Karpas-422 (cell line): ENCODE data around the gene HDAC4. TPM values are rescaled to one million over a fixed set of nuclear protein-coding genes. Genes with fewer than 3 reads are reported as not detected.

Source experiments
- DNase-seq: peaks from one replicate; pipeline ENCODE4 v3.0.0-alpha.2; 2015
- H2AFZ ChIP-seq: fragments of 200-600 bp; sonication (generic); 2 replicates; pipeline ENCODE4 v1.6.1; 2014; ENCODE audit warnings: antibody characterized with exemption, low read length, mixed read lengths
- H3K27ac ChIP-seq: fragments of 200-600 bp; sonication (generic); 2 replicates; pipeline ENCODE4 v1.5.1; 2014; ENCODE audit warnings: mild to moderate bottlenecking, low read length, moderate library complexity
- H3K27me3 ChIP-seq: fragments of 200-600 bp; sonication (generic); 2 replicates; pipeline ENCODE4 v1.6.1; 2014; ENCODE audit warnings: low read length, mixed read lengths
- H3K36me3 ChIP-seq: fragments of 200-600 bp; sonication (generic); 2 replicates; pipeline ENCODE4 v1.6.1; 2014; ENCODE audit warnings: low read length, mixed read lengths; ENCODE audit not compliant: insufficient read depth
- H3K4me1 ChIP-seq: fragments of 200-600 bp; sonication (generic); 2 replicates; pipeline ENCODE4 v1.6.1; 2014; ENCODE audit warnings: mild to moderate bottlenecking, low read length, mixed read lengths
- H3K4me2 ChIP-seq: fragments of 200-600 bp; sonication (generic); 2 replicates; pipeline ENCODE4 v1.6.1; 2014; ENCODE audit warnings: low read length, low read depth, mild to moderate bottlenecking; ENCODE audit not compliant: poor library complexity, severe bottlenecking
- H3K4me3 ChIP-seq: fragments of 200-600 bp; sonication (generic); 2 replicates; pipeline ENCODE4 v1.5.1; 2014; ENCODE audit warnings: mild to moderate bottlenecking, antibody characterized with exemption, low read length, mixed read lengths
- H3K79me2 ChIP-seq: fragments of 200-600 bp; sonication (generic); 2 replicates; pipeline ENCODE4 v1.6.1; 2014; ENCODE audit warnings: mild to moderate bottlenecking, low read length, mixed read lengths
- H3K9ac ChIP-seq: fragments of 200-600 bp; sonication (generic); 2 replicates; pipeline ENCODE4 v1.6.0; 2014; ENCODE audit warnings: low read length
- H3K9me2 ChIP-seq: fragments of 200-600 bp; sonication (generic), shearing (Covaris generic); replicated peaks from 2 replicates; pipeline ENCODE4 v1.6.0; 2014; ENCODE audit warnings: mild to moderate bottlenecking, low read length, moderate library complexity; ENCODE audit not compliant: insufficient read depth
- H3K9me3 ChIP-seq: fragments of 300-700, 200-600 bp; sonication (generic); 2 replicates; pipeline ENCODE4 v1.6.1; 2014; ENCODE audit warnings: low read length, mixed read lengths
- H4K20me1 ChIP-seq: fragments of 200-600 bp; sonication (generic); 2 replicates; pipeline ENCODE4 v1.6.1; 2014; ENCODE audit warnings: mild to moderate bottlenecking, antibody characterized with exemption, low read length, low read depth; ENCODE audit not compliant: insufficient read depth
- total RNA-seq: library from RNA; depleted of rRNA; stranded (reverse); fragments of >200 nt; shearing (Covaris generic); gene quantifications from 2 replicates; pipeline ENCODE4 v1.2.3, GENCODE V29; 2014; ENCODE audit warnings: low replicate concordance

Gene HDAC4
- total RNA-seq, 1 experiment from 2014 or later, result 8.5 TPM

- no peak overlapping the region for H3K4me2 ChIP-seq
- H3K36me3 ChIP-seq, result no peaks in the 10 kb centered on the region
- no peak overlapping the region for H2AFZ ChIP-seq
- DNase-seq, result no peak
- no peaks in the 10 kb centered on the region for H3K27me3 ChIP-seq
- H3K79me2 ChIP-seq, result no peaks in the 10 kb centered on the region
- H3K9me3 ChIP-seq, result no peaks in the 10 kb centered on the region
- H3K27ac ChIP-seq, result no peak overlapping the region
- no peaks in the 10 kb centered on the region for H3K9me2 ChIP-seq
- no peaks in the 10 kb centered on the region for H4K20me1 ChIP-seq
- no peak overlapping the region for H3K9ac ChIP-seq
- H3K4me3 ChIP-seq, result no peak overlapping the region
- H3K4me1 ChIP-seq, result no peaks in the 10 kb centered on the region
These were observed 265.3 kb downstream of the HDAC4 start for GRCh38 chr2:239135531-239135930.

GRCh38 chr2:239133945-239134570 is 266.8 kb downstream of the HDAC4 start:
- Histone ChIP-seq H3K36me3 (no peaks in the 10 kb centered on the region), H3K4me3 (no peak overlapping the region), H2AFZ (no peak overlapping the region), H3K79me2 (no peaks in the 10 kb centered on the region), H3K9ac (no peak overlapping the region), H3K9me3 (no peaks in the 10 kb centered on the region), H3K27ac (no peak overlapping the region), H4K20me1 (no peaks in the 10 kb centered on the region), H3K27me3 (no peaks in the 10 kb centered on the region), H3K9me2 (no peaks in the 10 kb centered on the region), H3K4me1 (no peaks in the 10 kb centered on the region), H3K4me2 (no peak overlapping the region)
- DNase-seq, result no peak

GRCh38 chr2:239132786-239133185 is 268.0 kb downstream of the HDAC4 start:
- H3K9ac ChIP-seq, result no peak overlapping the region
- DNase-seq, result no peak
- H4K20me1 ChIP-seq, result no peaks in the 10 kb centered on the region
- no peaks in the 10 kb centered on the region for H3K9me3 ChIP-seq
- no peak overlapping the region for H3K4me3 ChIP-seq
- H3K79me2 ChIP-seq, result no peaks in the 10 kb centered on the region
- H3K4me2 ChIP-seq, result no peak overlapping the region
- no peaks in the 10 kb centered on the region for H3K4me1 ChIP-seq
- no peaks in the 10 kb centered on the region for H3K27me3 ChIP-seq
- H2AFZ ChIP-seq, result no peak overlapping the region
- no peak overlapping the region for H3K27ac ChIP-seq
- H3K36me3 ChIP-seq, result no peaks in the 10 kb centered on the region
- H3K9me2 ChIP-seq, result no peaks in the 10 kb centered on the region

- Histone ChIP-seq H3K79me2 (no peaks in the 10 kb centered on the region), H3K27me3 (no peaks in the 10 kb centered on the region), H4K20me1 (no peaks in the 10 kb centered on the region), H3K9me3 (no peaks in the 10 kb centered on the region), H3K9ac (no peak overlapping the region), H2AFZ (no peak overlapping the region), H3K4me1 (no peaks in the 10 kb centered on the region), H3K4me2 (no peak overlapping the region), H3K9me2 (no peaks in the 10 kb centered on the region), H3K4me3 (no peak overlapping the region), H3K27ac (no peak overlapping the region), H3K36me3 (no peaks in the 10 kb centered on the region)
- DNase-seq, result no peak
These were observed 268.6 kb downstream of the HDAC4 start for GRCh38 chr2:239132156-239132709.

- Histone ChIP-seq H3K27ac (no peak overlapping the region), H3K27me3 (no peaks in the 10 kb centered on the region), H3K79me2 (no peaks in the 10 kb centered on the region), H3K4me1 (no peaks in the 10 kb centered on the region), H3K36me3 (no peaks in the 10 kb centered on the region), H2AFZ (no peak overlapping the region), H3K9ac (no peak overlapping the region), H3K4me3 (no peak overlapping the region), H3K9me3 (no peaks in the 10 kb centered on the region), H3K9me2 (no peaks in the 10 kb centered on the region), H4K20me1 (no peaks in the 10 kb centered on the region), H3K4me2 (no peak overlapping the region)
- DNase-seq, result no peak
These were observed 269.3 kb downstream of the HDAC4 start for GRCh38 chr2:239131521-239131920.

GRCh38 chr2:239130786-239131325 is 270.0 kb downstream of the HDAC4 start:
- H3K4me1 ChIP-seq, result no peaks in the 10 kb centered on the region
- H3K4me3 ChIP-seq, result no peak overlapping the region
- no peak overlapping the region for H2AFZ ChIP-seq
- no peak overlapping the region for H3K4me2 ChIP-seq
- no peaks in the 10 kb centered on the region for H3K27me3 ChIP-seq
- H3K9me2 ChIP-seq, result no peaks in the 10 kb centered on the region
- no peaks in the 10 kb centered on the region for H4K20me1 ChIP-seq
- no peak overlapping the region for H3K27ac ChIP-seq
- no peak overlapping the region for H3K9ac ChIP-seq
- DNase-seq, result no peak
- no peaks in the 10 kb centered on the region for H3K36me3 ChIP-seq
- no peaks in the 10 kb centered on the region for H3K79me2 ChIP-seq
- no peaks in the 10 kb centered on the region for H3K9me3 ChIP-seq

GRCh38 chr2:239130041-239130440 is 270.8 kb downstream of the HDAC4 start:
- Histone ChIP-seq H3K36me3 (no peaks in the 10 kb centered on the region; the same call in 1 of the 2 replicates), H3K79me2 (no peaks in the 10 kb centered on the region), H3K4me2 (no peak overlapping the region), H3K27me3 (no peaks in the 10 kb centered on the region), H3K9ac (no peak overlapping the region), H3K4me3 (no peak overlapping the region), H3K9me3 (no peaks in the 10 kb centered on the region), H3K9me2 (no peaks in the 10 kb centered on the region), H2AFZ (no peak overlapping the region), H4K20me1 (no peaks in the 10 kb centered on the region), H3K4me1 (no peaks in the 10 kb centered on the region), H3K27ac (no peak overlapping the region)
- no peak for DNase-seq

GRCh38 chr2:239129147-239129920 is 271.5 kb downstream of the HDAC4 start:
- H2AFZ ChIP-seq, result no peak overlapping the region
- no peak for DNase-seq
- H3K4me1 ChIP-seq, result no peaks in the 10 kb centered on the region
- no peaks in the 10 kb centered on the region for H3K9me2 ChIP-seq
- H3K79me2 ChIP-seq, result no peaks in the 10 kb centered on the region
- H3K36me3 ChIP-seq, result no peaks in the 10 kb centered on the region; the same call in 1 of the 2 replicates
- no peaks in the 10 kb centered on the region for H4K20me1 ChIP-seq
- H3K27me3 ChIP-seq, result no peaks in the 10 kb centered on the region
- no peak overlapping the region for H3K4me3 ChIP-seq
- no peak overlapping the region for H3K9ac ChIP-seq
- no peak overlapping the region for H3K27ac ChIP-seq
- H3K4me2 ChIP-seq, result no peak overlapping the region
- no peaks in the 10 kb centered on the region for H3K9me3 ChIP-seq
